Stimulated activated CD4-positive, alpha-beta T cell treated with anti-CD3 and anti-CD28 coated beads, Interleukin-2, amount 100 ng/mL, for 4 hours (primary cell): ENCODE results near the gene TSPAN18.

Experiments
- DNase-seq: peaks from one replicate; pipeline ENCODE4 v3.0.0-alpha.2; 2020; ENCODE audit warnings: low read depth

The TSPAN18 gene

GRCh38 chr11:44711113-44711786 lies 15.5 kb upstream of the TSPAN18 start:
- no peak for DNase-seq

DNA sequence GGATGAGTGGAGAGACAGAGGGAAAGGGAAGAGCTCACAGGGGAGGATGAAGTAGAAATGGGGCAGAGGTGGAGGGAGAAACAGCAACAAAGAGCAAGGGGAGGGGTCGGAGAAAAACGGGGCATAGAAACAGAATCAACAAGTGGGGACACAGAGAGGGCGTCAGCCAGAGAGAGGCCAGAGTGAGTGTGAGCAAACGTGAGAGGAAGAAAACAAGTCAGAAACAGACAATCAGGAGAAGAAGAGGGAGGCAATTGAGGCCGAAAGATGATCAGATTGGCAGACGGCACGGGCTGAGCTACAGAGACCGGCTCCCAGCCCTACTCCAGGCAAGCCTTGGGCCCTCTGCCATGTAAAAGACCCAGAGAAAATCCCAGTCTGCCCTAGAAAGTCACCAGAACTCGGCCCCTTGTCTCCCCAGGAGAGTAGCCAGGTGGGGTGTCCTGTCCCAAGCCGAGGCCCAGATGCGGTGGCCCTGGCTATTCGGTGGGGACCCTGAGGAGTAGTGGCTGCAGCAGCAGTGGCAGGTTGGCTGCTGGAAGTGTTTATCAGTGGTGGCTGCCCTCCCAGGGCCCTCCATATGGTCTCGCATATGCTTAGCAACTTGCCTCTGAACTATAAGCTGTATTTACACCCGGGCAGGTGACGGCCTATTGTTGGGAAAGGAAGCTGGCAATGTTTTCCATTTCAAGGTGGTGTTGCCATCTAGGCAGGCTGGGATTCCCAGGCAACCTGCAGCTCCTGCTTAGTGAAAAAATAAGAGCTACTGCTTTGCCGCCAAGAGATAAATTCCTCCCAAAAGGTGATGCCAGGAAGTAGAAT lies 14.8 kb upstream of the TSPAN18 start:
- DNase-seq, result no peak

- DNase-seq, result no peak
Measured at GRCh38 chr11:44713022-44713421, 13.7 kb upstream of the TSPAN18 start.

GRCh38 chr11:44716256-44716655 lies 10.5 kb upstream of the TSPAN18 start:
- DNase-seq, result no peak

DNA sequence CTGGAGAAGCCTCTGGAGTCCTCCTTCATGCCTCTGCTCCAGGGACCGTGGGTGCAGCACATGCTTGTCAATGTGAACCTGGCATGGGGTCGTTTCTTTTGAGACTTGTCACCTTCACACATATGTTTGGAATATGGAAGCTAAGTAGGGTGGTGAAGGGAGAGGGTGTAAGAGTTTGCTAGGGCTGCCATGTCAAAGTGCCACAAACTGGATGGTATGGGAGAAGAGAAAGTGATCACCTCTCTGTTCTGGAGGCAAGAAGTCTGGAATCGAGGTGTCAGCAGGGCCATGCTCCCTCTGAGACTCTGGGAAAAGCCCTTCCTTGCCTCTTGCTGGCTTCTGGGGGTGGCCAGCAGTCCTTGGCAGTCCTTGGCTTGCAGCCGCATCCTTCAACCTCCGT lies 8.7 kb upstream of the TSPAN18 start:
- no peak for DNase-seq

DNA sequence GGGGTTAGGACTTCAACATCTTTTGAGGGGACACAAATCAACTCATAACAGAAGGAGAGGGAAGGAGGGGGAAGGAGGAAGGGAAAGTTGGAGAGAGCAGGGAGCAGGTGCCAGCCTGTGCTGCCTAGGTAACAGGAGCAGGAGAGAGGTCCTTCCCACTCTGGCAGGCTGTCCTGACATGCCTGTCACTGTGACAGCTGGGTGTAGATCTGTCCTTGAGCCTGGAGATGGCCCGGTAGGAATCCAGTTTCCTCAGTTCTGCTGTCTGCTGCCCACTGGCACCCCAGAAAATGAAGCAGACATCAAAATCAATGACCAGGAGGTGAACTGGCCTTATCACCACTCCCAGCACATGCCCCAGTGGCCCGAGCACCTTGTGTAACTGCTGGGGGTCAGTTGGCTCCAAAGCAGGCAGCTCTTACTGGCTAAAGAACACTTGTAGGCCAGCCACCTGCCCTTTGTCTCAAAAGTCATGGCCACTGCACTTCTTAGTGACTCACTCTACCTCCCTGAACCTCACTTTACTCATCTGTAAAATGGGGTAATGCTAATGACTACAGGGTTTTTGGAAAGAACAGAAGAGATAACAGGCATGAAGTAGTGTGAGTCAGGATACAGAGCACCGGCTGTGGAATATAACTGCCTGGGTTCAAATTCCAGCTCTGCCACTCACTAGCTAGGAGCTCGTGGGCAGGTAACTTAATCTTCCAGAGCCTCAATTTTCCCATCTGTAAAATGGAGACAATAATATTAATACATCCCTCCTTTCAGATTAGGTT lies 8.0 kb upstream of the TSPAN18 start:
- no peak for DNase-seq

DNA sequence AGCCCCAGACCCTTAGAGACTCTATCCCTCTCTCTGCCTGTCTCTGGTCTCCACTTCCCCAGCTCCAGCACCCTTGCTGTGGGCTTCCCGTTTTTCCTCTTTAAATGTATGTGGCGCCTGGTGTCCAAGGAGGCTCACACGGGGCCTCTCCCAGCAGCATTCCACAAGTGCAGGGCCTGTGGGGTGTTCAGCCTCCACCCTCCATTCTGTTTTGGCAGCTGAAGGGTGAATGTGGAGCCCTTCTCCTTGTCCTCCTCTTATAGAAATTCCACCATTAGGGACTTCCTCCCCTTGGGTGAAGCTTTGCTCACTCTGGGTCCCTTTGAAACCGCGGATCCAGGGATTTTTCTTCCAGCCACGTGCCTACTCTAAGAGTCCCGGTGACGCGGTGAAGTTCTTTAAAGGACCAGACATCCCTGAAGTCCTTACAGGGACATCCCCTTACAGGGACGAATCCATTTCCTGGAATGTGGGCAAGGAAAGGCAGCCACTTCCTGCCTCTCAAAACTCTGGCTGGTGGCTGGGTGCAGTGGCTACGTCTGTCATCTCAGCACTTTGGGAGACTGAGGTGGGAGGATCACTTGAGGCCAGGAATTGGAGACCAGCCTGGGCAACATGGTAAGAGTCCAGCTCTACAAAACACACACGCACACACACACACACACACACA lies 1.6 kb upstream of the TSPAN18 start:
- DNase-seq, result no peak

- DNase-seq, result no peak
Measured at GRCh38 chr11:44725757-44726282, 942 bp upstream of the TSPAN18 start.

DNA sequence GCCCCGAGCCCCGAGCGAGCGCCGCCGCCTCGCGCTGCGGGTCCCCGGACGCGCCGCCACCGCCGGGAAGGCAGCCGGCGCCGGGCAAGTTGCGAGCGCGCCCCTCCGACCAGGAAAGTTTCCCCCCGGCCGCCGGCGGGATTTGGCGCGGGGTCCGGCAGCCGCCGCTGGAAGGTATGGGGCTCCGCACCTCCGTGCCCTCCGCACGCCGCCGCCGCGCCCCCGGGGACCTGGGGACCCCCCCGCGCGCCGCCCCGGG lies 281 bp downstream of the TSPAN18 start:
- no peak for DNase-seq

GRCh38 chr11:44727373-44728287 lies 868 bp downstream of the TSPAN18 start:
- DNase-seq, result peak; percentile 70

DNA sequence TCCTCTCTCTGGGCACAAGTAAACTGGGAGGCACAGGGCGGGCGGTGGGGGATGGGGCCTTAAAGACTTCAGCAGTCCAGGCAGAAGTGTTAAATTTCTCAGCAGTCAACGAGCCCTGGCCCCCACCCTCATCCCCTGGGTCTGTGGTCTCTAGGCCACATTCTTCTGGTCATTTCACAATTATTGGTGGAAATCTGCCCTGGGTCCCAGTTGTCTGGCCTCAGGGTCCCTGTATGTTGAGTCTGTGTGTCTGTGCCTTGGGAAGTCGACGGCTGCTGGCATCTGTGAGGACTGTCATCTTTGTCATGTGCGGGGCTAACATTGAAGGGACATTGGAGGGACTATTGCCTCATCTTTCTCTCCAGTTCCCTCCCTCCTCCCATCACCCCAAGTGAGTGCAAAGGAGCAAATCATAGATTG lies 1.7 kb downstream of the TSPAN18 start:
- DNase-seq, result no peak

GRCh38 chr11:44729063-44729462 lies 2.3 kb downstream of the TSPAN18 start:
- no peak for DNase-seq

- DNase-seq, result no peak
Measured at GRCh38 chr11:44729713-44730112, 3.0 kb downstream of the TSPAN18 start.

DNA sequence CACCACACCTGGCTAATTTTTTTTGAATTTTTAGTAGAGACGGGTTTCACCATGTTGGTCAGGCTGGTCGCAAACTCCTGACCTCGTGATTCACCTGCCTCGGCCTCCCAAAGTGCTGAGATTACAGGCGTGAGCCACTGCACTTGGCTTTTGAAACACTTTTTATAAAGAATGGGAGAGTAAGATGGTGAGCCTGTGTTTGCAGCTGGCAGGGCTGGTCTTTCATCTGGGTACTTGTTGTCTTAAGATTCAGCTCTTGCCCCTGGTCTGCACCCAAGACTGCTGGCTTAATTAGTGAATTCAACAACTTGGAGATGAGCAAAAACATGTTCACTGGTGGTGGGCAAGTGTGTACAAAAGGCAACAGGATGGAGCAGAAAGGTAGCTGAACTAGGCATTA lies 4.0 kb downstream of the TSPAN18 start:
- DNase-seq, result no peak

DNA sequence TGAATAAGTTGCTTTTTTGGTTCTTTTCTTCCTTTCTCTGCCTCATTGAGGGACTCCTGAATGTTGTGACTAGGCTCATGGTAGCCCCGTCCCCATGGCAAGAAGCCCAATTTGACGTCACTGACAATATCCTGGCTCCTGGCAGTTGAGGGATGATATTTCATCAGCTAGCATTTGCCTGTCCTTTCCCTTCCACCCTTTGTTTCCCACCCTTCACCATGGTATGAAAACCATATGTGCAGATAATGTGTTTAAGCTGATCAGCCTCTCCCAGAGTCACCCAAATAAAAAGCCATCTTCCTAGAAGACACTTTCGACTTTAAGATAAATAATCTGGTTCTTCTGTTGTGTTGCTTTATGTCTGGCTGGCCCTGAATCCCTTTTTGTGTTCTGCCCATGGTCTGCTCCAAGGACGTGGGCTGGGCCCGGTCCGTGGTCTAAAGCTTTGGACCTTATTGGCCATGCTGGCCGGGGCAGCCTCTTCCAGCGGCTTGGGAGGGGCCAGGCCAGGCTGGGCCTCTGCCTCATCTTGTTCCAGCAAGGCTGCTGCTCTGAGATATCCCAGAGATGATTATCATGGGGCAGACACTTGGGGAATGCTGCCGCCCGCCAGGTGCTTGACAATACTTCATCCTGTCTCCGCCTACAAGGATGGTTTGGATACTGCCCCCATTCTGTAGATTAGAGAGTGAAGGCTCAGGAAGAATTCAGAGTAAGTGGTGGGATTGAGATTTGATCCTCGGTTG lies 5.1 kb downstream of the TSPAN18 start:
- no peak for DNase-seq

DNA sequence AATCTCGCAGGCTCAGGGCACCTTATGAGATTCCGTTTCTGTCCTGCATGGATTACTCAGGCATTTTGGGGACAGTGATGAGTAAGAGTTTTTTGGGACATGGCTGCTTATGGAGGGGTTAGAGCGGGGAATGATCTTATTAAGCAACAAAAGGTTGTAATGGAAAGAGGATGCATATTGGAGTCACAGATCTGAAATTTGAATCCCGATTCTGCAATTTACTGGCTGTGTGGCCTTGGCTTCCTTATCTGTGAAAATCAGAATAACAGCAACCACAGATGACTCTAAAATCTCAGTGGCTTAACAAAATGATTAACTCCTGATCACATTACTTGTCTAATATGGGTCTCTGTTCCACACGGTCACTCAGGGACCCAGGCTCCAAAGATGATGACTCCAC lies 5.8 kb downstream of the TSPAN18 start:
- DNase-seq, result no peak

GRCh38 chr11:44733877-44734276 lies 7.1 kb downstream of the TSPAN18 start:
- DNase-seq, result no peak

GRCh38 chr11:44734843-44735381 lies 8.2 kb downstream of the TSPAN18 start:
- no peak for DNase-seq

DNA sequence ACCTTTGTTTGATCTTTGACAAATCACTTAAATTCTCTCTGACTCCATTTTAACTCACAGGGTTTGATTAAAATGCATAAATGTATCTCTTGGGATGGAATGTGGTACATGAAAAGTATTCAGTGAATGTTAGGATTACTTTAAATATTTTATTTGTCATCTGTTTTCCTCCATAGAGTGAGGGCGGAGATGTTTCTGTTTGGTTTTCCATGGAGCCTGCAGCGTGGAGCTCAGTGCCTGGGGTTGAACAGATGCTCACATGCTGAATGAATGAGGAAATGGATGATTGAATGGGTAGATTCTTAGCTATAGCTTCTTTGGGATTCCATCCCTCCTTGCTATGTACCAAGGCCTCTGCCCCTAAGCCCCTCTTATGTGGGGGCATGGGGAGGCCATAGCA lies 10.0 kb downstream of the TSPAN18 start:
- no peak for DNase-seq
